ENCODE results near the gene GALNT14.

DNA sequence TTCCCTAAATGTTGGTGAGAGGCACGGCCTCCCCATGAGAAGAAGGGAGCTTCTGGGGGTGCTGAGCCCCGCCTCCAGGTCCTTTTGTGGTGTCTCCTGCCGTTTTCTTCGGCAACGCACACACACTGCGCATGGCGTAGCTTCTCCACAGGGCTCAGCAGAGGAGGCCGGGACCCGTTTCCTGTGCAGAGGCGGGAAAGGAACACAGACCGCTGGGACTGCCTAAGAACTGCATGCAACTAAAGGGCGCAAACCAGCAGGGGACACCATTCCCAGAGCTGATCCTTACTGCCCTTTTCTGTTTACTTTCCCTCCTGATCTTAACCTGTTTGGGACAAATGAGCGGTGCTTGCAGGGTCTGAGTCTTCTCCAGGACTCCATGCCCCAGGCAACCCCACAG, 240.7 kb downstream of the GALNT14 start:
- TF ChIP-seq CTCF (IDR thresholded peaks at IDR 0.05; ENCODE audit: insufficient read depth, low read depth, low read length) (no peak), EZH2 (IDR thresholded peaks at IDR 0.05; ENCODE audit: insufficient read depth, low read length) (no peak)
